HG03439 (cell line): Measurements from ENCODE around the gene MORN4.
"Not testable (repeated sequence)": the region's sequence is repeated elsewhere in the genome, so short reads cannot be mapped to it uniquely, and the experiment has no call there.

Experiments used
- ATAC-seq: cut with Tn5 transposase; IDR thresholded peaks from one replicate; pipeline ENCODE4 v1.9.1; 2021; ENCODE audit warnings: mild to moderate bottlenecking, moderate library complexity; ENCODE audit not compliant: unreplicated experiment

Gene MORN4

GRCh38 chr10:97632949-97633884 is at the start of gene MORN4:
TSS of gene MORN4 (minus strand) at chr10:97633500. CDS start at chr10:97619653, 13,847 bp downstream.
- peak; percentile 99 for ATAC-seq

- ATAC-seq = no peak
Observed at GRCh38 chr10:97682042-97682441, 48.7 kb upstream of the MORN4 start.

GRCh38 chr10:97679594-97679993 is 46.3 kb upstream of the MORN4 start:
- ATAC-seq = no peak

- ATAC-seq = no peak
Observed at GRCh38 chr10:97676770-97677581, 43.7 kb upstream of the MORN4 start.

- no peak for ATAC-seq
Observed at GRCh38 chr10:97675222-97675621, 41.9 kb upstream of the MORN4 start.

GRCh38 chr10:97673736-97674525 is 40.6 kb upstream of the MORN4 start:
- no peak for ATAC-seq

- ATAC-seq = no peak
Observed at GRCh38 chr10:97669571-97669970, 36.3 kb upstream of the MORN4 start.

GRCh38 chr10:97667463-97667862 is 34.2 kb upstream of the MORN4 start:
- no peak for ATAC-seq

GRCh38 chr10:97666992-97667391 is 33.7 kb upstream of the MORN4 start:
- ATAC-seq = no peak

- ATAC-seq = no peak
Observed at GRCh38 chr10:97664282-97664850, 31.1 kb upstream of the MORN4 start.

- ATAC-seq = no peak
Observed at GRCh38 chr10:97659589-97659988, 26.3 kb upstream of the MORN4 start.

GRCh38 chr10:97656777-97657176 is 23.5 kb upstream of the MORN4 start:
- ATAC-seq = no peak

- no peak for ATAC-seq
Observed at GRCh38 chr10:97651773-97652172, 18.5 kb upstream of the MORN4 start.

GRCh38 chr10:97650726-97651125 is 17.4 kb upstream of the MORN4 start:
- no peak for ATAC-seq

- not testable (repeated sequence) for ATAC-seq
Observed at GRCh38 chr10:97649405-97649750, 16.1 kb upstream of the MORN4 start.

- peak; percentile 90 for ATAC-seq
Observed at GRCh38 chr10:97648562-97649404, 15.5 kb upstream of the MORN4 start.

GRCh38 chr10:97647556-97647955 is 14.3 kb upstream of the MORN4 start:
- ATAC-seq = no peak

- ATAC-seq = no peak
Observed at GRCh38 chr10:97644936-97645335, 11.6 kb upstream of the MORN4 start.

- no peak for ATAC-seq
Observed at GRCh38 chr10:97643441-97643985, 10.2 kb upstream of the MORN4 start.
